Renal cortex interstitium (tissue), 11 donors: ENCODE measurements around the gene SPAM1. TPM values are rescaled to one million over a fixed set of nuclear protein-coding genes. Genes with fewer than 3 reads are reported as not detected.
"Not testable (repeated sequence)": the region's sequence is repeated elsewhere in the genome, so short reads cannot be mapped to it uniquely, and the experiment has no call there.

ENCODE experiments used
- DNase-seq, 11 donors: peaks; one replicate each; pipeline ENCODE4 v3.0.0-alpha.2; 2013; ENCODE audit warnings: low read depth in 9 of 11, low spot score in 4 of 11; ENCODE audit errors: extremely low read depth in 1 of 11
- polyA plus RNA-seq, 3 donors: library from polyadenylated mRNA; unstranded; fragments of 120-200 nt; gene quantifications; one replicate each; pipeline ENCODE4 v1.2.1, GENCODE V29; 2013; ENCODE audit not compliant: insufficient read length in 3 of 3

SPAM1 gene
- polyA plus RNA-seq, 3 donors, result not detected

DNA sequence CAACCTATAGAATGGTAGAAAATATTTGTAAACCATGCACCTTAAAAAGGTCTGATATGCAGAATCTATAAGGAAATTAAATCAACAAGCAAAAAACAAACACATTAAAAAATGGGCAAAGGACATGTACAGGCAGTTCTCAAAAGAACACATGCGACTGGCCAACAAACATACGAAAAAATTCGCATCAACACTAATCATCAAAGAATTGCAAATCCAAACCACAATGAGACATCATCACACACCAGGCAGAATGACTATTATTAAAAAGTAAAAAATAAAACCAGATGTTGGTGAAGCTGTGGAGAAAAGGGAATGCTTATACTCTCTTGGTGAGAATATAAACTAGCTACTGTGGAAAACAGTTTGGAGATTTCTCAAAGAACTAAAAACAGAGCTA lies 74.7 kb downstream of the SPAM1 start:
- no peak for DNase-seq

DNA sequence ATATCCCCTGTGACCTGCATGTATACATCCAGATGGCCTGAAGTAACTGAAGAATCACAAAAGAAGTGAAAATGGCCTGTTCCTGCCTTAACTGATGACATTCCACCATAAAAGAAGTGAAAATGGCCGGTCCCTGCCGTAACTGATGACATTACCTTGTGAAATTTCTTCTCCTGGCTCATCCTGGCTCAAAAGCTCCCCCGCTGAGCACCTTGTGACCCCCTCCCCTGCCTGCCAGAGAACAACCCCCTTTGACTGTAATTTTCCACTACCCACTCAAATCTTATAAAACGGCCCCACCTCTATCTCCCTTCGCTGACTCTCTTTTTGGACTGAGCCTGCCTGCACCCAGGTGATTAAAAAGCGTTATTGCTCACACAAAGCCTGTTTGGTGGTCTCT lies 83.3 kb downstream of the SPAM1 start:
- DNase-seq, result not testable (repeated sequence)

DNA sequence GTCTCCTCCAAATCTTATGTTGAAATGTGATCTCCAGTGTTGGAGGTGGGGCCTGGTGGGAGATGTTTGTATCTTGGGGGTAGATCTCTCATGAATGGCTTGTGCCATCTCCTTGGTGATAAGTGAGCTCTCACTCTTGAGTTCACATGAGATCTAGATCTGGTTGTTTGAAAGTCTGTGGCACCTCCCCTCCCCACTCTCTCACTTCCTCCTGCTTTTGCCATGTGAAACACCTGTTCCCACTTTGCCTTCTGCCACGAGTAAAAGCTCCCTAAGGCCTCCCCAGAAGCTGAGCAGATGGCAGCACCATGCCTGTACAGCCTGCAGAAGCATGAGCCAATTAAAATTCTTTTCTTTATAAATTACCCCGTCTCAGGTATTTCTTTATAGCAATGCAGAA lies 84.3 kb downstream of the SPAM1 start:
- DNase-seq, result no peak

Other genes with a start within 250 kb of the SPAM1 start
- 10 to 100 TPM; 71.2 to 85.8 (median 76.4) TPM for gene WASL, start 176.2 kb upstream of the SPAM1 start, polyA plus RNA-seq
- under 1 TPM; 0.08 to 0.18 (median 0.11) TPM for gene HYAL4, start 80.1 kb upstream of the SPAM1 start, polyA plus RNA-seq
- gene TMEM229A, start 107.8 kb downstream of the SPAM1 start, polyA plus RNA-seq, result under 1 TPM in 2 of 3 donors, not detected in 1; 0.12 to 0.23 TPM